HG03575 (cell line): ENCODE measurements around the gene WASF3.

Experiments used
- ATAC-seq: cut with Tn5 transposase; IDR thresholded peaks from one replicate; pipeline ENCODE4 v1.9.1; 2021; ENCODE audit not compliant: unreplicated experiment, insufficient number of reproducible peaks, low FRiP score; ENCODE audit errors: extremely low read depth

Gene WASF3

DNA sequence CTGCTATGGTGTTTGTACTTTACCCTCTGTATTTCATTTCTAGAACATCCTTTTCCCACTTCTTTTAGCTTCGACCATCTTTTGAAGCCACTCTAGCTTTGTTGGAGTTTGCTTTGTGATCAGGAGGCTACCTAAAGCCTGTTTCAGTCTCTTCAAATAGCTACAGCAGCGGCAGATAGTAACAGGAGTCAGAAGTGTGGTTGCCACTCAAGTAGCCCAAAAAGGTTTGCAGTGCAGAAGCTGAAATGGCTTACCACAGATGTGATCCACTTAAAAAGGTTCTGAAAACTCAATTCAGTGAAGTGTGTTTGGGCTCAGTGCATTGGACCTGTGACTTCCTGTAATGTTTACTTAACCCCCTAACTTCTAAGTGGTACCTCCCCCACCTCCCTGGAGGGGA is 26.2 kb downstream of the WASF3 start:
- no peak for ATAC-seq

DNA sequence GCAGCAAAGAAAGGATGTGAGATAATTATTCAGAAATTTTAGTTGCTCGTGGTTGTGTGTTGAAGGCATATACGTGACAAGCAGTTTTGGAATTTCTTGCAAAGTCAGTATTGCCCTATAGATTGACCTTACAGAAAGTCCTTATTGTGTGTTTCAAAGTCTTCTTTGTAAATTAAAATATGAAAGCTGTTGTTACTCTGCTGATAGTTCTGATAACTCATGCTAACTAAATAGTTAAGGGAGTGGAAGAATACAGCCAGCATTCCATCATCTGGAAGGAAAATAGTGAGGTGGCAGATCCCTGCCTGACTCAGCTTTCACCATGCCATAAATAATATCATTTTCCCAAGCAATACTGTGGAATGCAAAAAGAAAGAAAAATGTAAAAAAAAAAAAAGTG is 27.2 kb downstream of the WASF3 start:
- no peak for ATAC-seq

DNA sequence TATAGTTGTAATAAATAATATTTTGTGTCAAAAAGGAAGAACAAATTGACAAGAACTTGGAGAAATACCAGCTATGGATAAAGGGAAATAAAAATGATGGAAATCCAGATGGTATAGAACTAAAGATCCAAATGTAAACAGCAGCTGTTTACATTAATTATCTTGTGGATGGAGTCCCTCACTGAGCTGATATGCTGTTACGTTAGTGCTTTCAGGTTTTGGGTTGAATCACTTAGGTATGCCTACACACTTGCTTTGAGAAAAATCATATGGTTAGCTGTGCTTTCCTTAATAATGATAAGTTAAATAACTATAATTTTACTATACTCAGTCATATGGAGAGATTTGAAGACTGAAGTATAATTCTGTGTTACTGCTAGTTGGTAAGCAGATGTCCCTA is 27.7 kb downstream of the WASF3 start:
- ATAC-seq: no peak

DNA sequence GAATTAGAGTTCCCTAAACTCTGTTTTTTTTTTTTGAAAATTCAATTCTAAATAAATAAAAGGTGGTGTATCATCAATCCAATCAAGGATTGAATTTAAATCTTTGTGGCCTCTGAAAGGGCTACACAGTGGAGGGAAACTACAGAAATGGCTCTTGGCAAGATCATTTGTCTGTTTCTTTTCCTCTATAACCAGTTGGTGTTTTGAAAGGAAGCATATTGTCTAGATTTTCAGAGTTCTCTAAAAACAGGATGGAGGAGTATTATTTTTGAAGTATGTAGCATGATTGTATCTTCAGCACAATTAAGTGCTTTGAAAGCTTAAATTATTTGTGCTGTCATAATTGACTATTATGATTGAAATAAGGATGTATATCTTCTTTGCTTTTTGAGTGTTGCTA is 29.8 kb downstream of the WASF3 start:
- ATAC-seq: no peak

DNA sequence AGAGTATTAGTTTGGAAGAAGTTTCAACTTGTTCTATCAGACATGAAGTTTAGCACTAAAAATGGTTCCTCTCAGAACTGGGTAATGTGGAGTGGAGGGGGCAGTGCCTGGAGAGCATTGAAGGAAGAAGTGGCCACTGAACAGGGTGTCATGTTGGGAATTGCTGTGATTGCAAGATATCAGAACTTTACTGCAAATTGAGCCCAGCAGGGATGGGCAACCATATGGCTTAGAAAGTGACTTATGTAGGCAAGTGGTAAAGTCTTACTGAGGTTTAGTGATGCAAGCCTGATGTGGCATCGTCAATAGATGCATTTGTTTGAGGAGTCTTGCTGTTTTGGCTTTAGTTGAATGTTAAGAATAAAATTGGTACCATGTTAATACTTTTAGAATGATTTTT is 31.7 kb downstream of the WASF3 start:
- no peak for ATAC-seq

DNA sequence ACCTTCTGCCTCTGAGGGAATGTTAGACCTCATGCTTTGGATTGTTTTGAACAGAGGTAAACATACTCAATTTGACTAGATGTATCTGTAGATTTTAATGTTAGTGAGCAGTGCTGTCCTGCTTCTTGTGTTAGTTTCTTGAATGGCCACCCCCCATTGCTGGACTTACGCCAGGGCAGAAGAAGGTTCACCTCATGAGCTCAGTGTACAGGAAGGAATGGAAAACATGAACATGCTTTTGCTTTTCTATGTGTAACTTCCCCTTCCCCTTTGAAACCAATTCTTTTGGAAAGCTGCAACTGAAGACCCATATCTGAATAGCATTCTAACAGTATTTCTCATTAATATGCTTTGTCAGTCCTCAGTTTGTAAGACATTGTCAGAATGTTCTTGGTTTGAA is 32.3 kb downstream of the WASF3 start:
- no peak for ATAC-seq

DNA sequence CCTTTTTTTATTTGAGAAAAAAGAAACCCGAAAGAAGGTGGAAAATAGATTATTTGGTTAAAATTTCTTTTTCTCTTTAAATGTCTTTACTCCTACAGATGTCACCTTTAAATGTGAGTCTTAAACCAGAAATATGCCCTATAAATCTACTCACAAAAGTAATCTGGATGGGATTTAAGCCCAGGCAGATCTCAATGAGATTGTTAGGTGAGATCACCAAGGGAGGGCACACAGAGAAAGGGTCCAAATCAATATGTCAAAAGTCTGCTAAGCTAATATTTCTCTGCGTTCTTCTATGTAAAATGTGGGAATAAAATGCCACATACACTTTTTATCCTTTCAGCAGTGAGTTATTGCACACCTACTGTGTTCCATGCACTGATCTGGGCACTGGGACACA is 32.9 kb downstream of the WASF3 start:
- ATAC-seq: no peak

DNA sequence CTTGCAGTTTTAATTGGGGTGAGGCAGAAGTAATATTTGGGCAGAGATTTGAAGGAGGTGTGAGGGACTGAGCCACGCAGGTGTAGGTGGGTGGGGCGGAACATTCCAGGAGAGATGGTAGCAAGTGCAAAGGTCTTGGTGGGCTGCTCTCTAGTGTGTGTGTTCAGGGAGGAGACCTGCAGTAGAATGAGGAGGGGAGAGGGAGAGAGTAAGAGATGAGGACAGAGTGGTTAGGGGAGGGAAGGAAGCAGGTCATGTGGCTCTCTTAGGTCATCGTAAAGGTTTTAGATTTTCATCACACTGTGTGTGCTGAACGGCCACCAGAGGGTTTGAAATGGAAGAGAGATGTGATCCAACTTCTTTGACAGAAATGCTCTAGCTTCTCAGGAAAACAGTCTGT is 33.5 kb downstream of the WASF3 start:
- no peak for ATAC-seq

DNA sequence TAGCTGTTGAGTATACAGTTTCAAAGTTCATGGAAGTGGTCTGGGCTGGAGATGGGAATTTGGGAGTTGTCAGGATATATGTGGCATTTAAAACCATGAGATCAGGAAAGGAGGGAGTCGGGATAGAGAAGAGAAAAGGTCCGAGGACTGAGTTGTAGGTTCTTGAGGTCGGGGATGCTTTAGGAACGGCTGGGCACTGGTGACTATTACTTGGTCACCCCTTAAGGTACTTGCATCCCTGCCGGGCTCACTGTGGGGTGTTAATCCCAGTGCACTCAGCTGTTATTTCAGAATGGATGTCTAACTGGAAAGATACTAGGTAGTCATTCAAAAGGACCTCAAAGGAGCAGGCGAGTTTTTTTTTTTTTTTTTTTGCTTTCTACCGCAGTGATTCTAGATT is 34.2 kb downstream of the WASF3 start:
- no peak for ATAC-seq

DNA sequence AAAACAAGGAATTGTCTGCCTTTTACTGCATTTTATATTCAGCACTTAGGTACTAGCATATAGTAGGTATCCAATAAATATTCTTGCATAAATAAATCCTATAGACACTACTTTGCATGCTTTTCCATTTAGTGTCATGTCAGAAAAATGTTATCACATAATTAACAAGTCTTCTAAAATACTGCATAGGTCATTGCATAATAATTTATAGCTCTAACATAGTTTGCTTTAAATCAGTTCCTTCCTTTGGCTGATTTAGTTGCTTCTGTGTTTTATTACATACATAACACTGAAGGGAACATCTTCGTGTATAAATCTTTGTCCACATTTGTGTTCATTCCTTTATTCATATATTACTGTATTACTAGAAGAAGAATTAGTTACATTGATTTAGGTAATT is 36.2 kb downstream of the WASF3 start:
- no peak for ATAC-seq

DNA sequence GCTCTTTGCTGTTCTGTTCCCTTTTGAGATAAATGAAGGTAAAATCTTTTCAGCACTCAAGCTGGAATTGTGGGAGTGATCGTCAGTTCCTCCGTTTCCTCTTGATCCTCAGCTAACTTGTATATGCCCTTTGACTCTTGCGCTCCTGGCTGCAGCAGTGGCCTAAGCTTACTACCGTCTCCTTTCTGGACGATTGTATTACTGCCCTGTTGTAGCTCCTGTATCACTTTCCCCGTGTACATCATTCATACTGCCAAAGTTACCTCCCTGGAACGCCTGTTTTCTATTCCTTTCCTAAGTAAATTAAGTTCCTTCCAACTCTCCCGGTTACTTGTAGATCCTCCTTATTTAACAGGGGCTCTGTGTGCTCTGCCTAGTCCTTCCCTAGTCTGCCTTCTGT is 36.9 kb downstream of the WASF3 start:
- no peak for ATAC-seq

DNA sequence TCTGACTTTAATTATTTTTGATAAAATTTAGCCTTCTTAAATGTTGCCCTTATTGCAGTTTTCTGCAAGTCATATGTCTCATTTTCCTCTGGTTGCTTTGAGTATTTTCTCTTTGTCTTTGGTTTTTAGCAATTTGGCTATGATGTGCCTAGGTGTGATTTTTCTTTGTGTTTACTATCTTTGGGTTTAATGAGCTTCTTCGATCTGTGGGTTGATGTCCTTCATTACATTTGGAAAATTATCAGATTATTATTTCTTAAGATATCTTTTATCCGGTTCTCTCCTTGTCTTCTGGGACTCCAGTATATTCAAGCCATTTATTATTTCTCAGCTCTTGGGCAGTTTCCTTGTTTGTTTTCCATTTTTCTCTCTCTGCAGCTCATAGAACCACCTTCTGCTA is 39.0 kb downstream of the WASF3 start:
- ATAC-seq: no peak

DNA sequence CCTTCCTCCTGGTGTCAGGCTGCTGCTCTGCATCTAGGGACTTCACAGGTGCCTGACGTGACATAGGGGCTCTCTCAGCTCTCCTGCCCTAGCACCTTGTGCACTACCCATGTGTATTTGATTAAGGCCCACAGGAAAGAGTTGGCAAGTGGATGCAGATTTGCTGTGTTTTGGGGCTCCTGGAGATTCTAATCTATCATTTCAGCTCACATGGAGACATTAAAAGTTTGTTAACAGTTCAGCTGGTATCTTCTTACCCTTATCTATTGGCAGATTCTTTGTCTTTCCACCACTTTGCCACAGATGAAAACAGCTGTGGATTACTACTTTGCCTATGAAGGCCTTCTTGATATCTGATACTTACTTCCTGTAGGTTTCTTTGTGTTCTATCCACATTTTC is 41.9 kb downstream of the WASF3 start:
- ATAC-seq: no peak

DNA sequence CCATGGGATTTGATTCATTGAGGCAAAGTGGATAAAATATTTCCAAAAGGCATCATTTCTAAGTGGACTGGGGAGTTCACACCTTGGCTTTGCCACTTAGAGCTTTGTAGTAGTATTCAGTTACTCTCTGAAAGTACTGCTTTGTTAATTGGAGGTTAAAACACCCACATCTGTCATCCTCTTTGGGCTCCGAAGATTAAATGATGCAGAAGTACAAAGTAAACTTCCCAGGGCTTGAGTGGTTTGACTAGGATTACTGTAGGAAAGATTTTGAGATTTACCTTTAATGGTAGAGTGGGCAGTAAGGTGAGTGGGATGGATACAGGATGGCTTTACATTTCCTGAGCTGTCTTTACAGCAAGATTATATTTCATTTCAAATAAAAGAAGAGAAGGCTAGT is 42.4 kb downstream of the WASF3 start:
- no peak for ATAC-seq

DNA sequence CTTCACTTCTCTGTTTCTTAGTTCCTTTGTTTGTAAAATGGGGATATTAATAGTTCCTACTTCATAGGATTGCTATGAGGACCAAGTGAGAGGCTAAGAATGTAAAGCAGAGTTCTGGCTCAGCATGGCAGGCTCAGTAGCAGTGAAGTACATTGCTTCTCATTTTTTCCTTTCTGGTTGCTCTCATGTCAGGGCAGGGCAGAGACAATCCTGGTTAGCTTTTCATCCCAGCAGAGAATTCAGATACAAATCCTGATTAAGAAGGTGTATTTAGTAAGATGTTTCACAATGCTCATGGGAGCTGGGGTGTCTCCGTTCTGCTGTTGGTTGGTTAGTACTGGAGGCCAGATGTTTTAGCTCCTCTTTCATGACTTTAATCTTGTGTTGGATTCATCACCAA is 42.9 kb downstream of the WASF3 start:
- no peak for ATAC-seq

DNA sequence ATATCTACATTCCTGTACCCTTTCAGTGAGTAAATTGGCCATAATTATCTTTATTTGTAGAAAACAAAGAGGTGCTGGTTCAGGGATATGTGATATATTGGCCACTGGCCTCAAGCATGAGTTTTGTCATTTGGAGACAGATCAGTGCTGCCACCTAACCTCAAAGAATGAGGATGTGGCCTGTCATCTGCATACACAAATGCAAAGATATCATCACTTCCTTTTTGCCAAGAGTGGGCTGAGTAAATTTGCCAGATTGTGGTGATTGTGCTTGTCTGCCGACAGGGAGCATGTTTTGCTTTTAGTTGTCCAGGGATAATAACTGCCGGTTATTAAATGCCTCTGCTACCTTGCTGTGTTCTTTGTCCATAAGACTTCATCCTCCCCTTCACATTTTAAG is 44.2 kb downstream of the WASF3 start:
- no peak for ATAC-seq

DNA sequence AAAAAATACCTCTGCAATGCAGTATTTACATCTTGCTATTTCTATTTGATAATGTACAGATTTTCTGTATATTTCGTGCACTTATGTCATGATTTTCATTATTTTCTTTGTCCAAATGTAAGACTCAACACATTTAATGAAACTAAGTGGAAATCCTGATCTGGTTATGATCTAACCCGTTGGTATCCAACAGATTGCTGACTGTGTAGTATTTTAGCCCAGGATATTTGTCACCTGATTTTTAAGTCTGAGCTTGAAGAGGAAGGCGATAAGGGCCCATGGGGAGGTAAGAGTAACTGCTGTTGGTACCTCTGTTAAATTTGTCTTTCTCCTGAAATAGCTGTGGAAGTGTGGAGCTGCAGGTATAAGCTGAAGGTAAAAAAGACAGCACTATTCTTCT is 45.3 kb downstream of the WASF3 start:
- ATAC-seq: no peak

DNA sequence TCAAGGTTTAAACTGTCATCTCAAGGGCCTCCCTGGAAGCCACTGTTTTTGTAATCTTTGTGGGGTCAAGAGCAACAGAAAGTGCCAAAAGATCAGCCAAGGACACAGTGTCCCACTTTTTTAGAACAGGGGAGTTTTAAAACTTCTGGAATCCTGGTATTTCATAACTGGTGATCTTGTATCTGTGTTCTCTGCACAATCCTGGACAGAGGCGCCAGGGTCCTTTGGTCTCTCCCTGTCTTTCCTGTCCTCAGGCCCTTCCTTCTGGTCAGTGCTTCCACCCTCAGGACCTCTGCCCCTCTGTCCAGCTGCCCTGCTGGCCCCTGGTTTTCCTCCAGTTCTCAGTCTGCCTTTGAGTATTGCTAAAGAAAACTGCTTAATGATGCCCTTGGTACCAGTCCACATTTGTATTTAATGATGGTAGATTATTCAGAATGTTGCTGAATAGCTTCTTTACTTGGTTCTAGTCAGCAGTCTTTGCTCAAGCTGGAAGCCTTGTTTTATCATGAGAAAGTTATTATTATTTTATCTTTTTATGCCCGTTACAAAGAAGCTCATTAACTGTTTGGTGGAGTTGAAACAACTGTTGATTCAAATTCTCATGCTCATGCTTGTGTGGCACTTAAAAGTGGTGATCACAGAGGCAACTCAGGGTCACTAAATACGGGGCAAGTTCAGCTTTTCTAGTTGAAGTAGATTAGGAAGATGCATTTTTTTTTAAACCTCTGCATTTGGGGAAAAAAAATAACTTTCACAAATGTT is 47.5 kb downstream of the WASF3 start:
- ATAC-seq: no peak

DNA sequence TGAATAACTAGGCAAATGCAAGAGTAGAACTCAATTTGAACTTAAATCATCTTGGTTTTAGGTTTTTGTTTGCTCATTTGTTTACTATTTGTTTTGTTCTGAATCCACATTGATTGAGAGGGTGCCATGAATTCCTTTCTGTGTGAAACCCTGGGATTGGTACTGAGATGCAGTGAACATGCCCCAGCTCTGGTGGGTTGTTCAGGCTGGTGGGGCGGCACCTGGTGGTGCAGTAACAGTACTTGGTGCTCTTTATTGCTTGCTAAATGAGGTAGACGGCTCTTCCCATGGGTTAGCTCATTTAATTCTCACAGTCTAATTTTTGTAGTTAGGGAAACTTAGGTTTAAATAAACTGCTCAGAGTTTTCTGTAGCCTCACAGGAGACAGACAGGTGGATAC is 48.4 kb downstream of the WASF3 start:
- no peak for ATAC-seq

DNA sequence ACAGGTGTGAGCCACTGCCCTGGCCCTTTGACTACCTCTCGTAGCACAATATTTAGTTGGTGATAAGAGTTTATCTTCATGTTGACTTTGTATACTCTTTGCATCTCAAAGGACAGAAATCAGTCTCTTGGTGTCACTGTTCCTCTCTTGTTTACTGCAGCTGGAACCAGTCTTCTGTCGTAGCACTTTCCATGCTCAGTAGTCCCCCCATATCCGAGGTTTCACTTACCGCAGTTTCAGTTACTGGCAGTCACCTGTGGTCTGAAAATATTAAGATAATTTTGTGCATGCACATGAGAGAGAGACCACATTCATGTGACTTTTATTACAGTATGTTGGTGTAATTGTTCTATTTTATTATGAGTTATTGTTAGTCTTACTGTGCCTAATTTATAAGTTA is 49.1 kb downstream of the WASF3 start:
- no peak for ATAC-seq

DNA sequence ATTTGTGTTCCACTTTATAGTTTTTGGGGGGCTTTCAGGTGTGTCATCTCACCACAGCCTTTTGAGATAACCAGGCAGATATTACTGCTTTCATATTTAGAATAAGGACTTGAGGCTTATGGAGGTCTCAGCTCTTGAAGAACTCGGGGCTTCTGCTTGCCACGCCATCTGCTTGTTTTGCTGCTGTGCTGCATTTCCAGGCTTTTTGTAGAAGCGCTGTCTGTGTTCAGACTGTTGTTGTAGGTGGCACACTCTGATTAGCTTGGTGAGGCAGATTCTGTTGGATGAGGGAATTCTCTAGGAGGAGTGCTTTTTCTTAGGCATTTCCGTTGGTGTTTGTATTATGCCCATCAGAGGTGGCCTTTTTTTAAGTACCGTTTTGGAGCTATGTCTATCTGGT is 57.2 kb downstream of the WASF3 start:
- no peak for ATAC-seq
